GM13976 (cell line): Measurements from ENCODE around the gene EME1.

Source experiments
- DNase-seq: peaks from one replicate; pipeline ENCODE4 v3.0.0; 2012; ENCODE audit warnings: low spot score
- in situ Hi-C: fragments of 300-500 bp; cut with MboI; formaldehyde crosslinking; loops from one replicate; pipeline ENCODE4 v1.12.0; 2022; ENCODE audit warnings: low sequenced_read_pairs, mixed read lengths, inconsistent platforms; ENCODE audit not compliant: unreplicated experiment
- TF ChIP-seq, protein P1 (sequence below): IDR thresholded peaks from 2 replicates; pipeline ENCODE4 v1.5.1; 2012; ENCODE audit warnings: borderline replicate concordance, mild to moderate bottlenecking; ENCODE audit not compliant: insufficient read depth; ENCODE audit errors: extremely low read depth, missing control alignments, control extremely low read depth

Gene EME1

DNA sequence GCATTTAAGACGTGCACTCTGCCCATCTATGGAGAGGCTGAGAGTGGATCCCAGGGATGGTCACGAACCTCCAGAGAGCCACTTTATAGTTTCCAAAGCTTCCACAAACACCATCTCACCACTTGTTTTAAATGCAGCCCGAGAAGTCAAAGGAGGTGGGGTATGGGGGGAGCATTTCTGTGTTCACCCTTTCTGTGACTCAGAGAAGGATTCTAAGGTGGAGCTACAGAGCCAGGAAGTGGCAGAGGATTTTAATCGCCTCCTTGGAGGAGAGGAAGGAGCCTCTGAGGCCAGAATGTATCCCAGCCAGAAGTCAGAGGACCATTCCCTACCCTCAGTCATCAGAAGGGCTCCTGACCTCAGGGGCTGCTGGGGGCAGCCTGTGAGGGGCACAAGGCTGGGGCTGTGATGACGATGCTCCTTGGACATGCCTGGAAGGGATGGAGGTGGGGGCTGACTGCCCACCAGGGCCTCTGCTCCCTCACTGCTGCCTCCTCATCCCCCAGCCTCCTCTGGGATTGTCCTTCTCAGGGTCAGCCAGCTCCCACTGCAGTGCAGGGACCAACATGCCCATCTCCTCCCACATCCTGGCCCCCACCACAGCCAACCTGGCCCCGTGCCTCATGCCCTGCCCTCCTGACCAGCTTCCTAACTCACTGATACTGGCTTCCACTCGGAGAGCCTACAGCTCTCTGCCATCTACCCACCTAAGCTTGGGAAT is 24.3 kb upstream of the EME1 start:
- in situ Hi-C loops: no loop called here
- no peak for DNase-seq
- TF ChIP-seq, protein P1, sequence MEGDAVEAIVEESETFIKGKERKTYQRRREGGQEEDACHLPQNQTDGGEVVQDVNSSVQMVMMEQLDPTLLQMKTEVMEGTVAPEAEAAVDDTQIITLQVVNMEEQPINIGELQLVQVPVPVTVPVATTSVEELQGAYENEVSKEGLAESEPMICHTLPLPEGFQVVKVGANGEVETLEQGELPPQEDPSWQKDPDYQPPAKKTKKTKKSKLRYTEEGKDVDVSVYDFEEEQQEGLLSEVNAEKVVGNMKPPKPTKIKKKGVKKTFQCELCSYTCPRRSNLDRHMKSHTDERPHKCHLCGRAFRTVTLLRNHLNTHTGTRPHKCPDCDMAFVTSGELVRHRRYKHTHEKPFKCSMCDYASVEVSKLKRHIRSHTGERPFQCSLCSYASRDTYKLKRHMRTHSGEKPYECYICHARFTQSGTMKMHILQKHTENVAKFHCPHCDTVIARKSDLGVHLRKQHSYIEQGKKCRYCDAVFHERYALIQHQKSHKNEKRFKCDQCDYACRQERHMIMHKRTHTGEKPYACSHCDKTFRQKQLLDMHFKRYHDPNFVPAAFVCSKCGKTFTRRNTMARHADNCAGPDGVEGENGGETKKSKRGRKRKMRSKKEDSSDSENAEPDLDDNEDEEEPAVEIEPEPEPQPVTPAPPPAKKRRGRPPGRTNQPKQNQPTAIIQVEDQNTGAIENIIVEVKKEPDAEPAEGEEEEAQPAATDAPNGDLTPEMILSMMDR: no peak

DNA sequence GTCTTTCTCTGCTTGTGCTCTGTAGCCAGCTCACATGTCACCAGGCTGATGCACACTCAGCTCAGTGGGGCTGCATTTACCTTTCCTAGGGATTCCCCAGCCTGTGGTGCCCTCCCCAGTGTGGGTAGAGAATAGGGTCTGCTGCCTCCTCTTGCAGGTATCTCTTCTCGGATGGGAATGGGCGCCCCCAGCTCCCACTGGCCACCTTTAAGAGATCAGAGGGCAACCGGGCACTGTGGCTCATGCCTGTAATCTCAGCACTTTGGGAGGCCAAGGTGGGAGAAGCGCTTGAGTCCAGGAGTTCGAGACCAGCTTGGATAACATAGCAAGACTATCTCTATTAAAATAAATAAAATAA is 23.8 kb upstream of the EME1 start:
- TF ChIP-seq, protein P1: no peak
- in situ Hi-C loops: no loop called here
- DNase-seq: no peak

DNA sequence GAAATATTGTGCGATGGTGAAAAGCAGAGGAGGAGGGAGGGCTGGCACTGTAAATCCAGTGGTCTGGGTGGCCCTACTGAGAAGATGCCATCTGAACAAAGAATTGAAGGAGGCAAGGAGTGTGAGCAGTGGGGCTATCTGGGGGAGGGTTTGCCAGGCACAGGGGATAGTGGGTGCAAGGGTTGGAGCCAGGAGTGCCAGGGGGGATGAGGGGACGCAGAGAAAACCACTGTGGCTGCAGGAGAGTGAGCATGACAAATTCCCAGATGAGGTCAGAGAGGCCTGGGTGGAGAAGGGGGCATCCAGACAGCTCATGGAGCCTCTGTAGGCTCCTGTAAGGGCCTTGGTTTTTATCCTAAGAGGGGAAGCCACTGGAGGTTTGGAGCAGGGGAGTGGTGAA is 22.3 kb upstream of the EME1 start:
- in situ Hi-C loops: no loop called here
- TF ChIP-seq, protein P1: no peak
- no peak for DNase-seq

DNA sequence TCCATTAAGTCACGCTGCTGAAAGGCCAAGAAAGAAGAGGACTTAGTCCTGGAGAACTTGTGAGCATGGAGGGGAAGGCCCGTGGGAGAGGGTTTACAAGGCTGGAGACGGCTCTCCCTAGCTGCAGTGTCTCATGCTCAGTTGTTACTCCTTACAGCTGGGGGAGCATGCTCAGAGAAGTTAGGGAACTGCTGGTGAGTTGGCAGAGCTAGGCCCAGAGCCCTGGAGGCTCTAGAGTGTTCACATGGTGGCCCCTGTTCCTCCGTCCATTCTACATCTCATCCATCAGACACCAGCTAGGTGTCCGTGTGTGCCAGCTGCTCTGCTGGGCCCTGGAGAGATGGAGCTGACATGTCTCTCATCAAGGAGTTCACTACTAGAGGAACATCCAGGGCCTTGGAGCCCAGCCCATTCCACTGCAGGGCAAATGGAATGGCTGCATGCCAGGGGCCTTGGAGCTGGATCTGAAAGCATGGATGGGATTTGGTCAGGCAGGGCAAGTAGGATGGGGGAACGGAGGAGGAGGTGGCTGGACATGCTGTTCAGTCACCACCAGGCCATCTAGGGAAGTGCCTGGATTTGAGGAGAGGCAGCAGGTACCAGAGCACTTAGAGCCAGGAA is 20.8 kb upstream of the EME1 start:
- in situ Hi-C loops: no loop called here
- DNase-seq: no peak
- TF ChIP-seq, protein P1: no peak

DNA sequence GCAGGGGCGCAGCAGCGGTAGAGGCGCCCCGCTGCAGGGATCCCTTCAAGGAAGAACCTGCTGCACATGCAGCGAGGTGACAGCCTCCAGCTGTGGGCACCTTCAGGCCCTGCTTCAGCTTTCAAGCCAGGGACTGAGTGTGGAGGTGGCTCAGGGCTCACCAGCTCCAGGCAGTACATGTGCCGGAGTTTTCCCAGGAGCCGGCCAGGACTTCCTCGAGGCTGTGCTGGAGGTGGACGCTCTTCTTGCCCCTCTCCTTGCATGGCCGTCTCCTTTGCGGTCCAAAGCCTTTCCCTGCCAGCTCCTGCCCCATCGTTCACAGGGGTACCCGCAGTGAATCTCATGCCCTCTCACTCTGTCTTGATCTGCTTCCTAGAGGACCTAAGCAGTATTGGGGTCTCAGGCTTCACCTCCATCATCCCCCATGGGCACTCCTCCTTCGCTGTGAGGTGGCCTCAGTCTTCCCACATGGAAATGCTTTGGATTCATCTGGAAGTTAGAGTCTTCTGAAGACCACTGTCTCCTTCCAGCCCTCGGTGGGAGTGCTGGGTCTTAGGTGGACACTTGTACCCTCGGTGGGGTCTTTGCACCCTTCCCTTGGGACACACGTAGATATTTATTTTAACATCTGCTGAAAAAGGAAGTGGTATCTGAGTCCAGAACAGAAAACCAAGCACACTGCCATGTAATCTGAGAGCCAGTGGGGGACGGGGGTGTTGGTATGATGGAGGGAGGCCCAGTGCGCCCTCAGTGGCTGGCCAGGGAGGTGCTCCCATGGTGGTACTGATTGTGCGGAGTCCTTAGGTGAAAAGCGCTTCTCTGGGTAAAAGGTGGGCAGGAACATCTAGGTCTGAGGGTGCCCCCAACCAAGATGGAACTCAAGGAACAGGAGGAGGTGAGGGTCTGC is 20.1 kb upstream of the EME1 start:
- DNase-seq: no peak
- TF ChIP-seq, protein P1: no peak
- in situ Hi-C loops: no loop called here

DNA sequence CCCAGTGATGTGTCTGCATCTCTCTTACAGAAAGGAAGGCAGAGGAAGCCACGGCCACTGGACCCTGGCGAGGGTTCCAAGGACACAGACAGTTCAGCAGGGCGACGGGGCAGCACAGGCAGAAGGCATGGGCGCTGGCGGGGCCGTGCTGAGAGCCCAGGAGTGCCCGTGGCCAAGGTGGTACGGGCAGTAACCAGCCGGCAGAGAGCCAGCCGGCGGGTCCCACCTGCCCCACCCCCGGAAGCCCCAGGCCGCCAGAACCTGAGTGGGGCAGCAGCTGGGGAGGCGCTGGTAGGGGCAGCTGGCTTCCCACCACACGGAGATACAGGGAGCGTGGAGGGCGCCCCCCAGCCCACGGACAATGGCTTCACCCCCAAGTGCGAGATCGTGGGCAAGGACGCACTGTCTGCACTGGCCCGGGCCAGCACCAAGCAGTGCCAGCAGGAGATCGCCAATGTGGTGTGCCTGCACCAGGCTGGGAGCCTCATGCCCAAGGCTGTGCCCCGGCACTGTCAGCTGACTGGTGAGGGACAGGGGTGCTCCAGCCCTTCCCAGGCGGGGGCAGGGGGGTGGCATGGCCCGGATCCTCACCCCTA is 19.3 kb upstream of the EME1 start:
- TF ChIP-seq, protein P1: no peak
- in situ Hi-C loops: no loop called here

More for the DNA sequence above, 19.3 kb upstream of the EME1 start:
- DNase-seq: no peak
